WTC11 (cell line): ENCODE data around the gene STX2. TPM values are rescaled to one million over a fixed set of nuclear protein-coding genes. Genes with fewer than 3 reads are reported as not detected.

Experiments
- ATAC-seq: fragments of 200-7000 bp; cut with Tn5 transposase; 2 replicates; pipeline ENCODE4 v1.10.0; 2021; ENCODE audit warnings: mild to moderate bottlenecking, moderate library complexity
- CTCF ChIA-PET: fragments of 300-600 bp; sonication (Branson Sonifier 250); formaldehyde crosslinking; loops from one replicate; lab custom pipeline; 2021; ENCODE audit warnings: antibody characterized with exemption; lab: Charles Lee
- POLR2A ChIA-PET: fragments of 350-600 bp; sonication (Branson Sonifier 250); formaldehyde crosslinking; loops from one replicate; lab custom pipeline; 2021; ENCODE audit warnings: antibody characterized with exemption; lab: Charles Lee
- DNase-seq: peaks from one replicate; pipeline ENCODE4 v3.0.0; 2021; ENCODE audit warnings: low spot score
- H3K27ac Mint-ChIP-seq: 2 replicates; pipeline ENCODE4 v1.8.0; 2021; ENCODE audit warnings: mixed read lengths
- H3K27me3 Mint-ChIP-seq: 2 replicates; pipeline ENCODE4 v1.8.0; 2021; ENCODE audit warnings: low read depth, mild to moderate bottlenecking, moderate library complexity, mixed read lengths
- H3K36me3 Mint-ChIP-seq: 2 replicates; pipeline ENCODE4 v1.8.0; 2021; ENCODE audit warnings: mixed read lengths
- H3K4me1 Mint-ChIP-seq: 2 replicates; pipeline ENCODE4 v1.8.0; 2022; ENCODE audit warnings: mixed read lengths
- H3K4me3 Mint-ChIP-seq: 2 replicates; pipeline ENCODE4 v1.8.0; 2021; ENCODE audit warnings: mild to moderate bottlenecking, moderate library complexity, mixed read lengths
- H3K9me3 Mint-ChIP-seq: 2 replicates; pipeline ENCODE4 v1.8.0; 2021; ENCODE audit warnings: mixed read lengths
- CREM ChIP-seq: sonication (generic); formaldehyde crosslinking; IDR thresholded peaks from 2 replicates; pipeline ENCODE4 v1.8.1; 2022; ENCODE audit warnings: mild to moderate bottlenecking, missing genetic modification reagents, moderate library complexity
- FOXK1 ChIP-seq: sonication (generic); formaldehyde crosslinking; IDR thresholded peaks from 2 replicates; pipeline ENCODE4 v1.8.0; 2022; ENCODE audit warnings: mild to moderate bottlenecking, moderate library complexity, missing genetic modification reagents
- FOXP1 ChIP-seq: sonication (generic); formaldehyde crosslinking; IDR thresholded peaks from 2 replicates; pipeline ENCODE4 v1.8.0; 2022; ENCODE audit warnings: missing genetic modification reagents, mild to moderate bottlenecking, moderate library complexity, borderline replicate concordance
- MXD4 ChIP-seq: fragments of 250-450 bp; sonication (Bioruptor Pico); IDR thresholded peaks from 2 replicates; pipeline ENCODE4 v1.8.0; 2021; ENCODE audit warnings: mild to moderate bottlenecking, moderate library complexity, borderline replicate concordance
- NR2C2 ChIP-seq: sonication (generic); formaldehyde crosslinking; IDR thresholded peaks from 2 replicates; pipeline ENCODE4 v1.8.0; 2022; ENCODE audit warnings: mild to moderate bottlenecking, missing genetic modification reagents
- ZNF138 ChIP-seq: sonication (generic); formaldehyde crosslinking; conservative IDR thresholded peaks from 2 replicates; pipeline ENCODE4 v1.8.1; 2022; ENCODE audit warnings: mild to moderate bottlenecking, moderate library complexity, missing genetic modification reagents
- ZNF232 ChIP-seq: sonication (generic); formaldehyde crosslinking; IDR thresholded peaks from 2 replicates; pipeline ENCODE4 v1.8.0; 2022; ENCODE audit warnings: mild to moderate bottlenecking, missing genetic modification reagents
- ZNF416 ChIP-seq: fragments of 250-450 bp; sonication (Bioruptor Pico); IDR thresholded peaks from 2 replicates; pipeline ENCODE4 v1.9.0; 2021; ENCODE audit warnings: mild to moderate bottlenecking, inconsistent platforms
- total RNA-seq: library from RNA; stranded (reverse); gene quantifications from 3 replicates; pipeline ENCODE4 v1.2.3, GENCODE V29; 2021
- TF ChIP-seq, protein P1 (sequence below): sonication (generic); formaldehyde crosslinking; IDR thresholded peaks from 2 replicates; pipeline ENCODE4 v1.8.0; 2022; ENCODE audit warnings: missing genetic modification reagents
- TF ChIP-seq, protein P2 (sequence below): sonication (generic); formaldehyde crosslinking; IDR thresholded peaks from 2 replicates; pipeline ENCODE4 v1.8.1; 2022; ENCODE audit warnings: low read depth, mild to moderate bottlenecking, moderate library complexity, missing genetic modification reagents, borderline replicate concordance
- TF ChIP-seq, protein P3 (sequence below): sonication (generic); formaldehyde crosslinking; IDR thresholded peaks from 2 replicates; pipeline ENCODE4 v1.8.0; 2022; ENCODE audit warnings: mild to moderate bottlenecking, missing genetic modification reagents
- TF ChIP-seq, protein P4 (sequence below): sonication (generic); formaldehyde crosslinking; IDR thresholded peaks from 2 replicates; pipeline ENCODE4 v1.8.1; 2023; ENCODE audit warnings: mild to moderate bottlenecking, missing genetic modification reagents, moderate library complexity
- TF ChIP-seq, protein P5 (sequence below): fragments of 250-450 bp; sonication (Bioruptor Pico); IDR thresholded peaks from 2 replicates; pipeline ENCODE4 v1.9.0; 2021; ENCODE audit warnings: mild to moderate bottlenecking
- TF ChIP-seq, protein P6 (sequence below): sonication (generic); formaldehyde crosslinking; IDR thresholded peaks from 2 replicates; pipeline ENCODE4 v1.8.0; 2023; ENCODE audit warnings: missing genetic modification reagents
- TF ChIP-seq, protein P7 (sequence below): sonication (generic); formaldehyde crosslinking; IDR thresholded peaks from 2 replicates; pipeline ENCODE4 v1.8.1; 2023; ENCODE audit warnings: mild to moderate bottlenecking, missing genetic modification reagents

Gene STX2
- total RNA-seq, 1 experiment from 2014 or later: 22.7 TPM

DNA sequence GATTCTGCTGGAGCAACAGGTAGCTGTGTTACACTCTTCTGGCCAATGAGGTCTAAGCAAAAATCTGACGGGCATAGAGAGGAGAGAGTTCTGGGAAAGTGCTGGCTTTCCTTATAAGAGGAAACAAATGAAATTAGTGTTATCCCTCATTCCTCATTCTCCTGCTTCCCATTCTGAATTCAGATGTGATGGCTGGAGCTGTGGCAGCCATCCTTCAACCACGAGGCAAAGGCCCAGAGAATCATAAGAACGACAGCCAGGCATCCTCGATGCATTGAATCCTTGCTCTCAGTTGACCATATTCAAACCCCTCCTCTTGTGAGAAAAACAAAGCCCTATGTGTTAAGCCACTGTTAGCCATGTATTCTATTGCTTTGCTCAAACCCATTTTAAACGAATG, 95.4 kb downstream of the STX2 start (continued):
- TF ChIP-seq, protein P1, sequence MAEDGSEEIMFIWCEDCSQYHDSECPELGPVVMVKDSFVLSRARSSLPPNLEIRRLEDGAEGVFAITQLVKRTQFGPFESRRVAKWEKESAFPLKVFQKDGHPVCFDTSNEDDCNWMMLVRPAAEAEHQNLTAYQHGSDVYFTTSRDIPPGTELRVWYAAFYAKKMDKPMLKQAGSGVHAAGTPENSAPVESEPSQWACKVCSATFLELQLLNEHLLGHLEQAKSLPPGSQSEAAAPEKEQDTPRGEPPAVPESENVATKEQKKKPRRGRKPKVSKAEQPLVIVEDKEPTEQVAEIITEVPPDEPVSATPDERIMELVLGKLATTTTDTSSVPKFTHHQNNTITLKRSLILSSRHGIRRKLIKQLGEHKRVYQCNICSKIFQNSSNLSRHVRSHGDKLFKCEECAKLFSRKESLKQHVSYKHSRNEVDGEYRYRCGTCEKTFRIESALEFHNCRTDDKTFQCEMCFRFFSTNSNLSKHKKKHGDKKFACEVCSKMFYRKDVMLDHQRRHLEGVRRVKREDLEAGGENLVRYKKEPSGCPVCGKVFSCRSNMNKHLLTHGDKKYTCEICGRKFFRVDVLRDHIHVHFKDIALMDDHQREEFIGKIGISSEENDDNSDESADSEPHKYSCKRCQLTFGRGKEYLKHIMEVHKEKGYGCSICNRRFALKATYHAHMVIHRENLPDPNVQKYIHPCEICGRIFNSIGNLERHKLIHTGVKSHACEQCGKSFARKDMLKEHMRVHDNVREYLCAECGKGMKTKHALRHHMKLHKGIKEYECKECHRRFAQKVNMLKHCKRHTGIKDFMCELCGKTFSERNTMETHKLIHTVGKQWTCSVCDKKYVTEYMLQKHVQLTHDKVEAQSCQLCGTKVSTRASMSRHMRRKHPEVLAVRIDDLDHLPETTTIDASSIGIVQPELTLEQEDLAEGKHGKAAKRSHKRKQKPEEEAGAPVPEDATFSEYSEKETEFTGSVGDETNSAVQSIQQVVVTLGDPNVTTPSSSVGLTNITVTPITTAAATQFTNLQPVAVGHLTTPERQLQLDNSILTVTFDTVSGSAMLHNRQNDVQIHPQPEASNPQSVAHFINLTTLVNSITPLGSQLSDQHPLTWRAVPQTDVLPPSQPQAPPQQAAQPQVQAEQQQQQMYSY (CRISPR knock-in tag): no peak
- TF ChIP-seq, protein P2, sequence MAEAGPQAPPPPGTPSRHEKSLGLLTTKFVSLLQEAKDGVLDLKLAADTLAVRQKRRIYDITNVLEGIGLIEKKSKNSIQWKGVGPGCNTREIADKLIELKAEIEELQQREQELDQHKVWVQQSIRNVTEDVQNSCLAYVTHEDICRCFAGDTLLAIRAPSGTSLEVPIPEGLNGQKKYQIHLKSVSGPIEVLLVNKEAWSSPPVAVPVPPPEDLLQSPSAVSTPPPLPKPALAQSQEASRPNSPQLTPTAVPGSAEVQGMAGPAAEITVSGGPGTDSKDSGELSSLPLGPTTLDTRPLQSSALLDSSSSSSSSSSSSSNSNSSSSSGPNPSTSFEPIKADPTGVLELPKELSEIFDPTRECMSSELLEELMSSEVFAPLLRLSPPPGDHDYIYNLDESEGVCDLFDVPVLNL: no peak
- TF ChIP-seq, protein P3, sequence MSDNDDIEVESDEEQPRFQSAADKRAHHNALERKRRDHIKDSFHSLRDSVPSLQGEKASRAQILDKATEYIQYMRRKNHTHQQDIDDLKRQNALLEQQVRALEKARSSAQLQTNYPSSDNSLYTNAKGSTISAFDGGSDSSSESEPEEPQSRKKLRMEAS (CRISPR knock-in tag): no peak
- TF ChIP-seq FOXP1 (CRISPR knock-in tag): no peak

DNA sequence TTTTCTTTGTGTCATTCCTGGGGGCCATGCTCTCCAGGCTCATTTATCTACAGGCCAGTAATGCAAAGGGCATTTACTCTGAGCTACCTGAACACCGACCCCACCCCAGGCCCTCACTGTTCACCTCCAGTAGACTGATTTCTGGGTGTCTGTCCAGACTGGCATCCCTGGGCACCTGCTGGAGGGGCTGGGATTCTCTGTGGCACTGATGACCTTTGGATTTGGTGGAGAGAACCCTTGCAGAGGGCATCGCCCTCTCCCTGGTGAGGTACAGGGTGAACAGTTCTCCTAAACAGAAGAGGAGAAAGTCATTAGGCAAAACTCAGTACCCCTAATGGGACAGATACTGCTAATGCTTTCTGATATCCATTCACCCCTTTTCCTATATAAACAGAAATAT, 95.9 kb downstream of the STX2 start:
- Mint-ChIP-seq H3K27ac (no peak overlapping the region), H3K9me3 (peaks cover 29% of the 10 kb centered on the region), H3K4me3 (no peak overlapping the region), H3K27me3 (no peaks in the 10 kb centered on the region; the same call in none of the 2 replicates), H3K4me1 (peaks cover 4% of the 10 kb centered on the region), H3K36me3 (no peaks in the 10 kb centered on the region)
- no peak for DNase-seq
- TF ChIP-seq, protein P3 (CRISPR knock-in tag): no peak
- TF ChIP-seq, protein P4, sequence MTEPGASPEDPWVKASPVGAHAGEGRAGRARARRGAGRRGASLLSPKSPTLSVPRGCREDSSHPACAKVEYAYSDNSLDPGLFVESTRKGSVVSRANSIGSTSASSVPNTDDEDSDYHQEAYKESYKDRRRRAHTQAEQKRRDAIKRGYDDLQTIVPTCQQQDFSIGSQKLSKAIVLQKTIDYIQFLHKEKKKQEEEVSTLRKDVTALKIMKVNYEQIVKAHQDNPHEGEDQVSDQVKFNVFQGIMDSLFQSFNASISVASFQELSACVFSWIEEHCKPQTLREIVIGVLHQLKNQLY (CRISPR knock-in tag): no peak
- TF ChIP-seq, protein P5, sequence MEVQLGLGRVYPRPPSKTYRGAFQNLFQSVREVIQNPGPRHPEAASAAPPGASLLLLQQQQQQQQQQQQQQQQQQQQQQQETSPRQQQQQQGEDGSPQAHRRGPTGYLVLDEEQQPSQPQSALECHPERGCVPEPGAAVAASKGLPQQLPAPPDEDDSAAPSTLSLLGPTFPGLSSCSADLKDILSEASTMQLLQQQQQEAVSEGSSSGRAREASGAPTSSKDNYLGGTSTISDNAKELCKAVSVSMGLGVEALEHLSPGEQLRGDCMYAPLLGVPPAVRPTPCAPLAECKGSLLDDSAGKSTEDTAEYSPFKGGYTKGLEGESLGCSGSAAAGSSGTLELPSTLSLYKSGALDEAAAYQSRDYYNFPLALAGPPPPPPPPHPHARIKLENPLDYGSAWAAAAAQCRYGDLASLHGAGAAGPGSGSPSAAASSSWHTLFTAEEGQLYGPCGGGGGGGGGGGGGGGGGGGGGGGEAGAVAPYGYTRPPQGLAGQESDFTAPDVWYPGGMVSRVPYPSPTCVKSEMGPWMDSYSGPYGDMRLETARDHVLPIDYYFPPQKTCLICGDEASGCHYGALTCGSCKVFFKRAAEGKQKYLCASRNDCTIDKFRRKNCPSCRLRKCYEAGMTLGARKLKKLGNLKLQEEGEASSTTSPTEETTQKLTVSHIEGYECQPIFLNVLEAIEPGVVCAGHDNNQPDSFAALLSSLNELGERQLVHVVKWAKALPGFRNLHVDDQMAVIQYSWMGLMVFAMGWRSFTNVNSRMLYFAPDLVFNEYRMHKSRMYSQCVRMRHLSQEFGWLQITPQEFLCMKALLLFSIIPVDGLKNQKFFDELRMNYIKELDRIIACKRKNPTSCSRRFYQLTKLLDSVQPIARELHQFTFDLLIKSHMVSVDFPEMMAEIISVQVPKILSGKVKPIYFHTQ: no peak
- TF ChIP-seq, protein P6, sequence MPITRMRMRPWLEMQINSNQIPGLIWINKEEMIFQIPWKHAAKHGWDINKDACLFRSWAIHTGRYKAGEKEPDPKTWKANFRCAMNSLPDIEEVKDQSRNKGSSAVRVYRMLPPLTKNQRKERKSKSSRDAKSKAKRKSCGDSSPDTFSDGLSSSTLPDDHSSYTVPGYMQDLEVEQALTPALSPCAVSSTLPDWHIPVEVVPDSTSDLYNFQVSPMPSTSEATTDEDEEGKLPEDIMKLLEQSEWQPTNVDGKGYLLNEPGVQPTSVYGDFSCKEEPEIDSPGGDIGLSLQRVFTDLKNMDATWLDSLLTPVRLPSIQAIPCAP: no peak
- TF ChIP-seq NR2C2 (CRISPR knock-in tag): no peak
- no peak for TF ChIP-seq ZNF138 (CRISPR knock-in tag)
- TF ChIP-seq, protein P7, sequence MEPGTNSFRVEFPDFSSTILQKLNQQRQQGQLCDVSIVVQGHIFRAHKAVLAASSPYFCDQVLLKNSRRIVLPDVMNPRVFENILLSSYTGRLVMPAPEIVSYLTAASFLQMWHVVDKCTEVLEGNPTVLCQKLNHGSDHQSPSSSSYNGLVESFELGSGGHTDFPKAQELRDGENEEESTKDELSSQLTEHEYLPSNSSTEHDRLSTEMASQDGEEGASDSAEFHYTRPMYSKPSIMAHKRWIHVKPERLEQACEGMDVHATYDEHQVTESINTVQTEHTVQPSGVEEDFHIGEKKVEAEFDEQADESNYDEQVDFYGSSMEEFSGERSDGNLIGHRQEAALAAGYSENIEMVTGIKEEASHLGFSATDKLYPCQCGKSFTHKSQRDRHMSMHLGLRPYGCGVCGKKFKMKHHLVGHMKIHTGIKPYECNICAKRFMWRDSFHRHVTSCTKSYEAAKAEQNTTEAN: no peak
- no peak for TF ChIP-seq MXD4 (CRISPR knock-in tag)
- TF ChIP-seq CREM (CRISPR knock-in tag): no peak
- TF ChIP-seq ZNF232 (CRISPR knock-in tag): no peak
- no peak for TF ChIP-seq FOXK1
- TF ChIP-seq ZNF416 (CRISPR knock-in tag): no peak
- TF ChIP-seq, protein P2: no peak
- POLR2A ChIA-PET: no interaction called here
- no peak for ATAC-seq
- CTCF ChIA-PET: no interaction called here
